Karpas-422 (cell line): Measurements from ENCODE around the gene NUP133. TPM values are rescaled to one million over a fixed set of nuclear protein-coding genes. Genes with fewer than 3 reads are reported as not detected.
"Not testable (repeated sequence)": the region's sequence is repeated elsewhere in the genome, so short reads cannot be mapped to it uniquely, and the experiment has no call there.

Experiments
- DNase-seq: peaks from one replicate; pipeline ENCODE4 v3.0.0-alpha.2; 2015
- H2AFZ ChIP-seq: fragments of 200-600 bp; sonication (generic); 2 replicates; pipeline ENCODE4 v1.6.1; 2014; ENCODE audit warnings: antibody characterized with exemption, low read length, mixed read lengths
- H3K27ac ChIP-seq: fragments of 200-600 bp; sonication (generic); 2 replicates; pipeline ENCODE4 v1.5.1; 2014; ENCODE audit warnings: mild to moderate bottlenecking, low read length, moderate library complexity
- H3K27me3 ChIP-seq: fragments of 200-600 bp; sonication (generic); 2 replicates; pipeline ENCODE4 v1.6.1; 2014; ENCODE audit warnings: low read length, mixed read lengths
- H3K36me3 ChIP-seq: fragments of 200-600 bp; sonication (generic); 2 replicates; pipeline ENCODE4 v1.6.1; 2014; ENCODE audit warnings: low read length, mixed read lengths; ENCODE audit not compliant: insufficient read depth
- H3K4me1 ChIP-seq: fragments of 200-600 bp; sonication (generic); 2 replicates; pipeline ENCODE4 v1.6.1; 2014; ENCODE audit warnings: mild to moderate bottlenecking, low read length, mixed read lengths
- H3K4me2 ChIP-seq: fragments of 200-600 bp; sonication (generic); 2 replicates; pipeline ENCODE4 v1.6.1; 2014; ENCODE audit warnings: low read length, low read depth, mild to moderate bottlenecking; ENCODE audit not compliant: poor library complexity, severe bottlenecking
- H3K4me3 ChIP-seq: fragments of 200-600 bp; sonication (generic); 2 replicates; pipeline ENCODE4 v1.5.1; 2014; ENCODE audit warnings: mild to moderate bottlenecking, antibody characterized with exemption, low read length, mixed read lengths
- H3K79me2 ChIP-seq: fragments of 200-600 bp; sonication (generic); 2 replicates; pipeline ENCODE4 v1.6.1; 2014; ENCODE audit warnings: mild to moderate bottlenecking, low read length, mixed read lengths
- H3K9ac ChIP-seq: fragments of 200-600 bp; sonication (generic); 2 replicates; pipeline ENCODE4 v1.6.0; 2014; ENCODE audit warnings: low read length
- H3K9me2 ChIP-seq: fragments of 200-600 bp; sonication (generic), shearing (Covaris generic); replicated peaks from 2 replicates; pipeline ENCODE4 v1.6.0; 2014; ENCODE audit warnings: mild to moderate bottlenecking, low read length, moderate library complexity; ENCODE audit not compliant: insufficient read depth
- H3K9me3 ChIP-seq: fragments of 300-700, 200-600 bp; sonication (generic); 2 replicates; pipeline ENCODE4 v1.6.1; 2014; ENCODE audit warnings: low read length, mixed read lengths
- H4K20me1 ChIP-seq: fragments of 200-600 bp; sonication (generic); 2 replicates; pipeline ENCODE4 v1.6.1; 2014; ENCODE audit warnings: mild to moderate bottlenecking, antibody characterized with exemption, low read length, low read depth; ENCODE audit not compliant: insufficient read depth
- total RNA-seq: library from RNA; depleted of rRNA; stranded (reverse); fragments of >200 nt; shearing (Covaris generic); gene quantifications from 2 replicates; pipeline ENCODE4 v1.2.3, GENCODE V29; 2014; ENCODE audit warnings: low replicate concordance

NUP133 gene
- total RNA-seq, 1 experiment from 2014 or later, result 56.9 TPM

DNA sequence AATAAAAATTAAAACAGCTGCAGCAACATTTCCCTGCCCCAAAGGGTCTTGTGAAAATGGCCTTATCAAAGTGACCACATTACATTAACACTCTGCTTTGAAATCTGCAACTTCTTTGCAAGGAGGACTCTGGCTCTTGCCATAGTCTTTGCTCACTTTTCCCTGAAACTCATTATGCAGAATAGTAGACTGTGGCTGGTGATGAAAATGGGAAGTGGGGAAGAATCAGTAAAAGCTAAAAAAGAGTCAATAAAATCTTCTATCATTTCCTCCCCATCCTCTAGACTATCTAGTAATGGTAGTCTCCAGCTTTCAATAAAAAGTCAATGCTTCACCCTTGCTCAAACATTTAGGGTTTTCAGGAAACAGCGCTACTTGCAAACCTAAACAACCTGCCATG lies 18.6 kb upstream of the NUP133 start:
- Histone ChIP-seq H3K4me1 (no peaks in the 10 kb centered on the region), H4K20me1 (no peaks in the 10 kb centered on the region), H3K36me3 (peaks cover 4% of the 10 kb centered on the region; the same call in 1 of the 2 replicates), H3K4me3 (no peak overlapping the region), H2AFZ (no peak overlapping the region), H3K27me3 (no peaks in the 10 kb centered on the region), H3K27ac (no peak overlapping the region), H3K9me2 (no peaks in the 10 kb centered on the region), H3K9me3 (no peaks in the 10 kb centered on the region), H3K9ac (no peak overlapping the region), H3K4me2 (no peak overlapping the region), H3K79me2 (no peaks in the 10 kb centered on the region)
- DNase-seq, result no peak

DNA sequence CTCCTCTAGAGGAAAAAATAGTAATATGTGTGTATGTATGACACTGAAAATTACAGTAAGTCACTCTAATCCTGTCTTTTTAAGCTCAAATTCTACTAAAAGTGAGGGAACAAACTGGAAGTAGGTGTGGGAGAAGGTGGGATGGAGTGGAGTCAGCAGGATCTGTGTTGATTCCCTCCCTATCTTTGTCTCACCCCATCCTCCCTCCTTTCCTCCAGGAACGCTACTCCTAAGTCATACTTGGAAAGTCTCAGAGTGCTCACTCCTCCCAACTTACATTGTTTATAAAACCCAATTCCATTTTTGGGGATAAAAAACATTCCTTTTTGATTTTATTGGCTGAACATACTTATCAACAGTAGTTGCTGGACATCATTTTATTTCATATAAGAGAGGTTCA lies 14.9 kb upstream of the NUP133 start:
- no peak for DNase-seq
- no peaks in the 10 kb centered on the region for H3K79me2 ChIP-seq
- H3K27ac ChIP-seq, result no peak overlapping the region

DNA sequence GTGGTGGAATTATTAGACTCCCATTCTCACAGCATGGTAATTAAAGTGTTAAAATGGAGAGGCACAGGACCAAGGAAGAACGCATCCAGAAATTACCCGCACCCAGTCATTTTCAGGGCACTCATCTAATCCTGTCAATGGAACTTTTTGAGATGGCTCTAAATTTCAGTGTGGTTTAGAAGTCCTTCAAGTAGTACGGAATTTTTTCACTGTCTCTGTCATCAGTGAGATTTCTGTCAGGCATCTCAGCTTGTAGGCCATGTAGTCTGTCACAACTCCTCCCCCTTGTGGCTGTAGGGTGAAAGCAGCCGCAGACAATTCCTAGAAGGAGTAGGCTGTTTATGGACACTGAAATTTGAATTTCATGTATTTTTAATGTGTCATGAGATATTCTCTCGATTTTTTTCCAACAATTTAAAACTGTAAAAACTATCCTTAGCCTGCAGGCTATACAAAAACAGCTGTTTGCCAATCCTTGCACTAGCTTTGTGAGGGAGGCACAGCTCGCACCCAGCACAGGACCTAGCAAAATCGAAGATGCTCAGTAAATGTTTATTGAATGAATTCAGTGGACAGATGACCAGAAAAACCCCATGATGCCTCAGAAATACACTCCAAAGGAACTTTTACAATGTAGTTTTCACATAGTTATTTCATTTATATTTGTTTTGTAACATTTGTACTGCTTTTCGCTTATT lies 6.6 kb upstream of the NUP133 start:
- Histone ChIP-seq H4K20me1 (peaks cover 8% of the 10 kb centered on the region; the same call in 1 of the 2 replicates), H3K79me2 (no peaks in the 10 kb centered on the region), H3K4me2 (no peak overlapping the region), H3K36me3 (no peaks in the 10 kb centered on the region; the same call in 1 of the 2 replicates), H3K4me3 (no peak overlapping the region), H3K4me1 (peaks cover 17% of the 10 kb centered on the region), H3K9me3 (no peaks in the 10 kb centered on the region), H3K27me3 (no peaks in the 10 kb centered on the region), H3K9ac (no peak overlapping the region), H3K27ac (no peak overlapping the region), H3K9me2 (no peaks in the 10 kb centered on the region), H2AFZ (no peak overlapping the region)
- peak; percentile 89 for DNase-seq

More for the DNA sequence above, 14.9 kb upstream of the NUP133 start:
- Histone ChIP-seq H3K27me3 (no peaks in the 10 kb centered on the region), H2AFZ (no peak overlapping the region), H3K36me3 (no peaks in the 10 kb centered on the region; the same call in 1 of the 2 replicates), H3K9ac (no peak overlapping the region), H3K4me1 (no peaks in the 10 kb centered on the region), H3K4me3 (no peak overlapping the region), H3K4me2 (no peak overlapping the region), H3K9me3 (no peaks in the 10 kb centered on the region), H4K20me1 (no peaks in the 10 kb centered on the region), H3K9me2 (no peaks in the 10 kb centered on the region)

DNA sequence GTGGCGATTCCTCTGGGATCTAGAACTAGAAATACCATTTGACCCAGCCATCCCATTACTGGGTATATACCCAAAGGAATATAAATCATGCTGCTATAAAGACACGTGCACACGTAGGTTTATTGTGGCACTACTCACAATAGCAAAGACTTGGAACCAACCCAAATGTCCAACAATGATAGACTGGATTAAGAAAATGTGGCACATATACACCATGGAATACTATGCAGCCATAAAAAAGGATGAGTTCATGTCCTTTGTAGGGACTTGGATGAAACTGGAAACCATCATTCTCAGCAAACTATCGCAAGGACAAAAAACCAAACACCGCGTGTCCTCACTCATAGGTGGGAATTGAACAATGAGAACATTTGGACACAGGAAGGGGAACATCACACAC lies 3.5 kb upstream of the NUP133 start:
- H3K9me3 ChIP-seq, H3K27ac ChIP-seq, H2AFZ ChIP-seq, H3K27me3 ChIP-seq, DNase-seq, H3K9ac ChIP-seq, H3K9me2 ChIP-seq, H3K4me2 ChIP-seq, H3K4me3 ChIP-seq, H3K36me3 ChIP-seq: not testable (repeated sequence)
- peaks cover 32% of the 10 kb centered on the region for H3K4me1 ChIP-seq
- H3K79me2 ChIP-seq, result peaks cover 14% of the 10 kb centered on the region
- peaks cover 13% of the 10 kb centered on the region; the same call in 1 of the 2 replicates for H4K20me1 ChIP-seq

DNA sequence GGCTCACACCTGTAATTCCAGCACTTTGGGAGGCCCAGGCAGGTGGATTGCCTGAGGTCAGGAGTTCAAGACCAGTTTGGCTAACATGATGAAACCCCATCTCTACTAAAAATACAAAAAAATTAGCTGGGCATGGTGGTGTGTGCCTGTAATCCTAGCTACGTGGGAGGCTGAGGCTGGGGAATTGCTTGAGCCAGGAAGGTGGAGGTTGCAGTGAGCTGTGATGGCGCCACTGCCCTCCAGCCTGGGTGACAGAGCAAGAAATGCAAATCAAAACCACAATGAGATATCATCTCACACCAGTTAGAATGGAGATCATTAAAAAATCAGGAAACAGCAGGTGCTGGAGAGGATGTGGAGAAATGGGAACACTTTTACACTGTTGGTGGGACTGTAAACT lies 3.1 kb upstream of the NUP133 start:
- DNase-seq, H3K9ac ChIP-seq, H2AFZ ChIP-seq, H3K4me3 ChIP-seq, H3K36me3 ChIP-seq, H3K9me2 ChIP-seq, H3K27me3 ChIP-seq, H3K4me2 ChIP-seq, H3K9me3 ChIP-seq, H3K27ac ChIP-seq: not testable (repeated sequence)
- Histone ChIP-seq H3K4me1 (peaks cover 36% of the 10 kb centered on the region), H3K79me2 (peaks cover 19% of the 10 kb centered on the region), H4K20me1 (peaks cover 13% of the 10 kb centered on the region; the same call in 1 of the 2 replicates)

DNA sequence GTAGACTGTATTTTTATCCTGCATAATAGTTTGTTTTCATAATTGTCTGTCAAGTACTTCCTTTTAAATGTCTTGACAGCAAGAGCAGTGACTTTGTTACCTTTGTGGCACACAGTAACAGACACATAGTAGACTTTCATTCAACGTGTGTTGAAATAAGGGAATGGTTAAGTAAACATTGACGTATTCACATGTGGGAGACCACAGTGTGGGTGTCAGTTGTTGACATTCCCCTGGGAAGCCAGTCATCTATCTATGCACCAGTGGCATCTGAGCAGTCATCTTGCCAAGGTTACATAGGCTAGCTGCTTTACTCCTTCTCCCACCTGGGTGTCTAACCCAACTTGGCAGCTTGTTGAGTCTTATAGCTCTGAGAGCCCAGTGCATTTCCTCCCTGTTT lies 1.4 kb upstream of the NUP133 start:
- Histone ChIP-seq H3K9ac (no peak overlapping the region), H3K36me3 (no peaks in the 10 kb centered on the region), H3K27me3 (no peaks in the 10 kb centered on the region), H3K4me2 (no peak overlapping the region), H3K9me3 (no peaks in the 10 kb centered on the region), H3K27ac (no peak overlapping the region), H4K20me1 (peaks cover 7% of the 10 kb centered on the region; the same call in 1 of the 2 replicates), H3K4me3 (no peak overlapping the region), H3K79me2 (peaks cover 32% of the 10 kb centered on the region), H2AFZ (no peak overlapping the region), H3K4me1 (peaks cover 37% of the 10 kb centered on the region), H3K9me2 (no peaks in the 10 kb centered on the region)
- no peak for DNase-seq

DNA sequence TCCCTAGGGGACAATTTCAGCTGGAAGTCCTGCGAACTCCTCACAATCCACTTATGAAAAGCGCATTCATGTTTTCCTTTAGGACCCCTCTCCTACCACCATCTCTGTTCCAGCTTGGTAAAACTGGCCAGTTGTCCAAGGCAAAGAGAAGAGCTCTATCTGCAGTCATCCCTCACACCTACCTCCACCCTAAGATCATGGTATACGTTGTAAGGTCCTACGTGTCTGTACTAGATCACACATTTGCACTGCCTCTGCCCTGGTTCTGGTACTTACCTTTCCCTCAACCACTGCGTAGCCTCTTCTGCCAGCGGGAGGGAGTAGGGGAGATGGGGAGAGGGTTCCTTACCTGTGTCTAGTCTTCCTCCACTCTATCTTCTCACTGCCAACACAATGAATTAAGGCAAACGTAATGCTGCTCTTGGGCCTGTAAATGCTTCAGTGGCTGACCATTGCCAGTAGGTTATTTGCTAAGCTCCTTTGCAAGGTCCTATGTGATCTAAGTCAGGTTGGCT lies 739 bp upstream of the NUP133 start:
- Histone ChIP-seq H3K27me3 (no peaks in the 10 kb centered on the region), H3K36me3 (no peaks in the 10 kb centered on the region), H4K20me1 (peaks cover 5% of the 10 kb centered on the region; the same call in 1 of the 2 replicates), H3K9me2 (no peaks in the 10 kb centered on the region), H3K4me2 (peak overlapping the region; percentile 74), H3K27ac (no peak overlapping the region), H3K4me3 (peak overlapping the region; percentile 97), H3K9me3 (no peaks in the 10 kb centered on the region), H2AFZ (peak overlapping the region; percentile 95), H3K79me2 (peaks cover 35% of the 10 kb centered on the region), H3K9ac (peak overlapping the region; percentile 82), H3K4me1 (peaks cover 31% of the 10 kb centered on the region)
- no peak for DNase-seq

DNA sequence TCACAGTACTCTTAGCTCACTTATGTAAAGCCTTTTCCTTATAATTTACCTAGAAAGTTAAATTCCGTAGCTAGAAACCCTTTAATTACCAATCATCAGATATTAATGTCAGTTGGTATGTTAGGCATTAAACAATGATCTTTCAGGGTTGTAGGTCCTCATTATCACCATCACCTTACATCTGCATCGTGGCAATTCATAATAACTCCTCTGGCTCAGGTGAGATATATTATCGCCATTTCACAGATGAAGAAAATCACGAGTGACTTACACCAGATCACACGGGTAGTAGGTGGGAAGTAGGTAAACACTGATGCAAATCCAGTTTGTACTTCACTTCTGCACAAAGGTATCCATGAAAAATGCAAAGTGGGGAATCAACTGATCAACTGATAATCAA lies 639 bp downstream of the NUP133 start:
- DNase-seq, result no peak
- Histone ChIP-seq H4K20me1 (peaks cover 5% of the 10 kb centered on the region; the same call in 1 of the 2 replicates), H3K27me3 (no peaks in the 10 kb centered on the region), H3K27ac (peak overlapping the region; percentile 31), H3K9me3 (no peaks in the 10 kb centered on the region), H3K4me1 (peaks cover 21% of the 10 kb centered on the region), H3K79me2 (peaks cover 41% of the 10 kb centered on the region), H3K9me2 (no peaks in the 10 kb centered on the region), H3K4me2 (peak overlapping the region; percentile 74), H2AFZ (peak overlapping the region; percentile 68; the same call in 1 of the 2 replicates), H3K4me3 (peak overlapping the region; percentile 97), H3K9ac (peak overlapping the region; percentile 82), H3K36me3 (no peaks in the 10 kb centered on the region)
